Body of pancreas (tissue), 4 donors: ENCODE results near the gene ERO1A.

Source experiments
- POLR2A ChIP-seq, 3 donors: fragments of 450-650 bp; IDR thresholded peaks; one replicate each; pipeline ENCODE4 v1.6.1; 2016; ENCODE audit warnings: antibody characterized with exemption in 3 of 3, mild to moderate bottlenecking in 2 of 3
- TF ChIP-seq, protein P1 (sequence below), 7 experiments: fragments of 450-650 bp in 4 of 7; fragments of 200-600 bp in 3 of 7; sonication (generic) in 3 of 7; IDR thresholded peaks; one replicate each; pipeline ENCODE4 v1.5.1; 2016 to 2019; ENCODE audit warnings: antibody characterized with exemption in 7 of 7

GRCh38 chr14:52610187-52610586 is 85.2 kb downstream of the ERO1A start:
- no peak for TF ChIP-seq POLR2A (IDR thresholded peaks at IDR 0.05)
- TF ChIP-seq, protein P1, sequence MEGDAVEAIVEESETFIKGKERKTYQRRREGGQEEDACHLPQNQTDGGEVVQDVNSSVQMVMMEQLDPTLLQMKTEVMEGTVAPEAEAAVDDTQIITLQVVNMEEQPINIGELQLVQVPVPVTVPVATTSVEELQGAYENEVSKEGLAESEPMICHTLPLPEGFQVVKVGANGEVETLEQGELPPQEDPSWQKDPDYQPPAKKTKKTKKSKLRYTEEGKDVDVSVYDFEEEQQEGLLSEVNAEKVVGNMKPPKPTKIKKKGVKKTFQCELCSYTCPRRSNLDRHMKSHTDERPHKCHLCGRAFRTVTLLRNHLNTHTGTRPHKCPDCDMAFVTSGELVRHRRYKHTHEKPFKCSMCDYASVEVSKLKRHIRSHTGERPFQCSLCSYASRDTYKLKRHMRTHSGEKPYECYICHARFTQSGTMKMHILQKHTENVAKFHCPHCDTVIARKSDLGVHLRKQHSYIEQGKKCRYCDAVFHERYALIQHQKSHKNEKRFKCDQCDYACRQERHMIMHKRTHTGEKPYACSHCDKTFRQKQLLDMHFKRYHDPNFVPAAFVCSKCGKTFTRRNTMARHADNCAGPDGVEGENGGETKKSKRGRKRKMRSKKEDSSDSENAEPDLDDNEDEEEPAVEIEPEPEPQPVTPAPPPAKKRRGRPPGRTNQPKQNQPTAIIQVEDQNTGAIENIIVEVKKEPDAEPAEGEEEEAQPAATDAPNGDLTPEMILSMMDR (IDR thresholded peaks at IDR 0.05): no peak
